HEK293 (cell line): Measurements from ENCODE around the gene AMD1.

Experiments used
- EGR2 ChIP-seq: fragments of 450-650 bp; formaldehyde crosslinking; IDR thresholded peaks from 2 replicates; pipeline ENCODE4 v1.5.1; 2016; ENCODE audit warnings: low read depth, missing biosample characterization, missing genetic modification characterization
- GFI1B ChIP-seq: fragments of 450-650 bp; formaldehyde crosslinking; IDR thresholded peaks from 2 replicates; pipeline ENCODE4 v1.5.1; 2016; ENCODE audit warnings: missing biosample characterization, missing genetic modification characterization
- GLI2 ChIP-seq: fragments of 450-650 bp; formaldehyde crosslinking; IDR thresholded peaks from 2 replicates; pipeline ENCODE4; 2017; ENCODE audit warnings: missing biosample characterization, missing genetic modification characterization, low read depth, borderline replicate concordance
- KLF10 ChIP-seq: fragments of 450-650 bp; IDR thresholded peaks from 2 replicates; pipeline ENCODE4 v1.5.1; 2018; ENCODE audit warnings: missing biosample characterization, mild to moderate bottlenecking, missing genetic modification characterization
- REPIN1 ChIP-seq: fragments of 450-650 bp; formaldehyde crosslinking; IDR thresholded peaks from 2 replicates; pipeline ENCODE4 v1.5.1; 2017; ENCODE audit warnings: missing biosample characterization, missing genetic modification characterization, low read depth
- SALL2 ChIP-seq: fragments of 450-650 bp; formaldehyde crosslinking; IDR thresholded peaks from 2 replicates; pipeline ENCODE4 v1.5.0; 2017; ENCODE audit warnings: missing biosample characterization, mild to moderate bottlenecking, missing genetic modification characterization, borderline replicate concordance
- ZBTB21 ChIP-seq: fragments of 450-650 bp; formaldehyde crosslinking; IDR thresholded peaks from 2 replicates; pipeline ENCODE4 v1.5.1; 2017; ENCODE audit warnings: missing biosample characterization, missing genetic modification characterization
- ZNF138 ChIP-seq: fragments of 450-650 bp; formaldehyde crosslinking; IDR thresholded peaks from 2 replicates; pipeline ENCODE4 v1.5.1; 2016; ENCODE audit warnings: missing biosample characterization, missing genetic modification characterization, borderline replicate concordance
- ZNF175 ChIP-seq: fragments of 450-650 bp; formaldehyde crosslinking; IDR thresholded peaks from 2 replicates; pipeline ENCODE4 v1.5.1; 2016; ENCODE audit warnings: missing biosample characterization, missing genetic modification characterization
- ZNF248 ChIP-seq: fragments of 450-650 bp; formaldehyde crosslinking; IDR thresholded peaks from 2 replicates; pipeline ENCODE4 v1.5.1; 2017; ENCODE audit warnings: missing biosample characterization, missing genetic modification characterization
- ZNF274 ChIP-seq, 2 experiments: fragments of 200-500 bp in 1 of 2; fragments of 450-650 bp in 1 of 2; sonication (Bioruptor generic) in 1 of 2; formaldehyde crosslinking in 1 of 2; IDR thresholded peaks; 2 replicates each; pipeline versions ENCODE4 v1.5.1 to v1.6.1; 2014 to 2016; ENCODE audit warnings: borderline replicate concordance in 1 of 2, inconsistent platforms in 1 of 2, low read length in 1 of 2, missing biosample characterization in 1 of 2, missing genetic modification characterization in 1 of 2
- ZNF423 ChIP-seq: fragments of 450-650 bp; formaldehyde crosslinking; IDR thresholded peaks from 2 replicates; pipeline ENCODE4 v1.5.1; 2016; ENCODE audit warnings: missing biosample characterization, missing genetic modification characterization
- ZNF521 ChIP-seq: fragments of 450-650 bp; formaldehyde crosslinking; IDR thresholded peaks from 2 replicates; pipeline ENCODE4 v1.5.1; 2017; ENCODE audit warnings: missing biosample characterization, mild to moderate bottlenecking, missing genetic modification characterization
- ZNF658 ChIP-seq: fragments of 450-650 bp; formaldehyde crosslinking; IDR thresholded peaks from 2 replicates; pipeline ENCODE4; 2016; ENCODE audit warnings: missing biosample characterization, missing genetic modification characterization
- ZNF660 ChIP-seq: fragments of 450-650 bp; IDR thresholded peaks from 2 replicates; pipeline ENCODE4 v1.5.1; 2018; ENCODE audit warnings: missing biosample characterization, mild to moderate bottlenecking, missing genetic modification characterization
- ZNF670 ChIP-seq: fragments of 450-650 bp; formaldehyde crosslinking; IDR thresholded peaks from 2 replicates; pipeline ENCODE4 v1.5.1; 2016; ENCODE audit warnings: missing biosample characterization, missing genetic modification characterization, low read depth
- ZNF785 ChIP-seq: fragments of 450-650 bp; formaldehyde crosslinking; IDR thresholded peaks from 2 replicates; pipeline ENCODE4 v1.5.1; 2016; ENCODE audit warnings: missing biosample characterization, missing genetic modification characterization
- ZNF792 ChIP-seq: fragments of 450-650 bp; formaldehyde crosslinking; IDR thresholded peaks from 2 replicates; pipeline ENCODE4 v1.5.1; 2016; ENCODE audit warnings: missing biosample characterization, missing genetic modification characterization
- ZNF830 ChIP-seq: fragments of 450-650 bp; IDR thresholded peaks from 2 replicates; pipeline ENCODE4 v1.5.0; 2018; ENCODE audit warnings: missing biosample characterization, missing genetic modification characterization, low read depth, mild to moderate bottlenecking, moderate library complexity
- TF ChIP-seq, protein P1 (sequence below): IDR thresholded peaks from 2 replicates; pipeline ENCODE4 v1.6.1; 2011; ENCODE audit warnings: mild to moderate bottlenecking, low read depth, low read length, borderline replicate concordance
- TF ChIP-seq, protein P2 (sequence below): fragments of 450-650 bp; formaldehyde crosslinking; IDR thresholded peaks from 2 replicates; pipeline ENCODE4 v1.5.1; 2016; ENCODE audit warnings: missing biosample characterization, missing genetic modification characterization
- TF ChIP-seq, protein P3 (sequence below): fragments of 450-650 bp; formaldehyde crosslinking; IDR thresholded peaks from 2 replicates; pipeline ENCODE4; 2016; ENCODE audit warnings: missing biosample characterization, missing genetic modification characterization
- TF ChIP-seq, protein P4 (sequence below): fragments of 450-650 bp; formaldehyde crosslinking; IDR thresholded peaks from 2 replicates; pipeline ENCODE4 v1.5.1; 2016; ENCODE audit warnings: missing biosample characterization, missing genetic modification characterization
- TF ChIP-seq, protein P5 (sequence below): fragments of 450-650 bp; formaldehyde crosslinking; IDR thresholded peaks from 2 replicates; pipeline ENCODE4 v1.5.1; 2016; ENCODE audit warnings: missing biosample characterization, missing genetic modification characterization, low read depth

AMD1 gene

DNA sequence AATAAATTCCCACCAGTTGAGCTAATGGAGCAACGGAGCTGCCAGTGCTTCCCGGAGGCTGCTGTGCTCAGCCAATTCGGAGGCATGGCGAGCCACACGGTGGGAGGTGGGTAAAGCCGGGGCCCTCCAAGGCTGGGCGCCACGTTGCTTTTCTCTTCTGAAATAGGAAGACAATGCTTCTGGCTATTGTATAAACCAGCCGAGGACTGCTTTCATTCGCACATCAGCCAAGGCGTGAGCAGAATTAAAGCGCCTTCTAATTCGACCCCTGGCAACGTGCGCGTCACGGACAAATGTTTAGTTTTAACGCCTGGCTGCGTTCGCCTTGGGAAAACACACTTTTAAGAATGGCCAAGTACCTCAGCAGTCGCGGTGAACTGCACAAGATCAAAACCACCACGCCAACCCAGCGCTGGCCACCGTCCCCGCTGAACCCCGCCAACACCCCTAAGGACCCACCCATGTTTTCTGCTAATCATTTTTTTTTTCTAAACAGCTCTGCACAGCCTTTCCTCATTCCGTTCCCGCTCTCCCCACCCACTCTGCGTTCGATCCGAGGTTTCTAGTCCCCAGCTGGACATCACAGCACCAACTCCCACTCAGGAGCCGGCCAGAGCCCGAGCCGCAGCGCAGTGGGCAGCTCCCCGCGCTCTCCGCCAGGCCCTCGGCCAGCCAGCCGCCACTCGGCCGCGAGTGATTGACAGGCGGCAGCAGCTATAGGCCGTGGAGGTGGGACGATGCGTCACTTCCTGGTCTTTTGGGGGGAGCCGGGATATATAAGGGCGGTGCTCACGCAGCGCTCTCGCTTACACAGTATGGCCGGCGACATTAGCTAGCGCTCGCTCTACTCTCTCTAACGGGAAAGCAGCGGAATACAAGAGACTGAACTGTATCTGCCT lies at the start of gene AMD1 (continued):
- TF ChIP-seq, protein P1, sequence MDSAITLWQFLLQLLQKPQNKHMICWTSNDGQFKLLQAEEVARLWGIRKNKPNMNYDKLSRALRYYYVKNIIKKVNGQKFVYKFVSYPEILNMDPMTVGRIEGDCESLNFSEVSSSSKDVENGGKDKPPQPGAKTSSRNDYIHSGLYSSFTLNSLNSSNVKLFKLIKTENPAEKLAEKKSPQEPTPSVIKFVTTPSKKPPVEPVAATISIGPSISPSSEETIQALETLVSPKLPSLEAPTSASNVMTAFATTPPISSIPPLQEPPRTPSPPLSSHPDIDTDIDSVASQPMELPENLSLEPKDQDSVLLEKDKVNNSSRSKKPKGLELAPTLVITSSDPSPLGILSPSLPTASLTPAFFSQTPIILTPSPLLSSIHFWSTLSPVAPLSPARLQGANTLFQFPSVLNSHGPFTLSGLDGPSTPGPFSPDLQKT: no peak
- TF ChIP-seq ZNF423 (tag by site-specific recombination) (peak; percentile 12; the same call in 1 of the 2 replicates), ZNF658 (tag by site-specific recombination) (no peak), ZBTB21 (tag by site-specific recombination) (no peak), KLF10 (tag by site-specific recombination) (peak; percentile 24; the same call in 1 of the 2 replicates), GLI2 (tag by site-specific recombination) (no peak), ZNF138 (tag by site-specific recombination) (no peak), ZNF660 (tag by site-specific recombination) (peak; percentile 88), ZNF274 (IDR thresholded peaks at IDR 0.05; ENCODE audit: low read length) (no peak), ZNF274 (tag by site-specific recombination; IDR thresholded peaks at IDR 0.05; ENCODE audit: borderline replicate concordance) (no peak), EGR2 (peak; percentile 96), SALL2 (tag by site-specific recombination) (no peak), ZNF792 (tag by site-specific recombination) (no peak), GFI1B (tag by site-specific recombination) (no peak), ZNF670 (tag by site-specific recombination) (no peak), ZNF785 (tag by site-specific recombination) (no peak), REPIN1 (tag by site-specific recombination) (0 out of 2 replicates have a peak, but pooled peaks have one; percentile 31), ZNF521 (no peak), ZNF830 (tag by site-specific recombination) (no peak), ZNF175 (no peak), ZNF248 (tag by site-specific recombination) (no peak)
- TF ChIP-seq, protein P2, sequence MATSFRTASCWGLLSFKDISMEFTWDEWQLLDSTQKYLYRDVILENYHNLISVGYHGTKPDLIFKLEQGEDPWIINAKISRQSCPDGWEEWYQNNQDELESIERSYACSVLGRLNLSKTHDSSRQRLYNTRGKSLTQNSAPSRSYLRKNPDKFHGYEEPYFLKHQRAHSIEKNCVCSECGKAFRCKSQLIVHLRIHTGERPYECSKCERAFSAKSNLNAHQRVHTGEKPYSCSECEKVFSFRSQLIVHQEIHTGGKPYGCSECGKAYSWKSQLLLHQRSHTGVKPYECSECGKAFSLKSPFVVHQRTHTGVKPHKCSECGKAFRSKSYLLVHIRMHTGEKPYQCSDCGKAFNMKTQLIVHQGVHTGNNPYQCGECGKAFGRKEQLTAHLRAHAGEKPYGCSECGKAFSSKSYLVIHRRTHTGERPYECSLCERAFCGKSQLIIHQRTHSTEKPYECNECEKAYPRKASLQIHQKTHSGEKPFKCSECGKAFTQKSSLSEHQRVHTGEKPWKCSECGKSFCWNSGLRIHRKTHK: no peak
- TF ChIP-seq, protein P3, sequence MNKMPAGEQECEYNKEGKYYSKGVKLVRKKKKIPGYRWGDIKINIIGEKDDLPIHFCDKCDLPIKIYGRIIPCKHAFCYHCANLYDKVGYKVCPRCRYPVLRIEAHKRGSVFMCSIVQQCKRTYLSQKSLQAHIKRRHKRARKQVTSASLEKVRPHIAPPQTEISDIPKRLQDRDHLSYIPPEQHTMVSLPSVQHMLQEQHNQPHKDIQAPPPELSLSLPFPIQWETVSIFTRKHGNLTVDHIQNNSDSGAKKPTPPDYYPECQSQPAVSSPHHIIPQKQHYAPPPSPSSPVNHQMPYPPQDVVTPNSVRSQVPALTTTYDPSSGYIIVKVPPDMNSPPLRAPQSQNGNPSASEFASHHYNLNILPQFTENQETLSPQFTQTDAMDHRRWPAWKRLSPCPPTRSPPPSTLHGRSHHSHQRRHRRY (tag by site-specific recombination): peak; percentile 44; the same call in 1 of the 2 replicates
- TF ChIP-seq, protein P4, sequence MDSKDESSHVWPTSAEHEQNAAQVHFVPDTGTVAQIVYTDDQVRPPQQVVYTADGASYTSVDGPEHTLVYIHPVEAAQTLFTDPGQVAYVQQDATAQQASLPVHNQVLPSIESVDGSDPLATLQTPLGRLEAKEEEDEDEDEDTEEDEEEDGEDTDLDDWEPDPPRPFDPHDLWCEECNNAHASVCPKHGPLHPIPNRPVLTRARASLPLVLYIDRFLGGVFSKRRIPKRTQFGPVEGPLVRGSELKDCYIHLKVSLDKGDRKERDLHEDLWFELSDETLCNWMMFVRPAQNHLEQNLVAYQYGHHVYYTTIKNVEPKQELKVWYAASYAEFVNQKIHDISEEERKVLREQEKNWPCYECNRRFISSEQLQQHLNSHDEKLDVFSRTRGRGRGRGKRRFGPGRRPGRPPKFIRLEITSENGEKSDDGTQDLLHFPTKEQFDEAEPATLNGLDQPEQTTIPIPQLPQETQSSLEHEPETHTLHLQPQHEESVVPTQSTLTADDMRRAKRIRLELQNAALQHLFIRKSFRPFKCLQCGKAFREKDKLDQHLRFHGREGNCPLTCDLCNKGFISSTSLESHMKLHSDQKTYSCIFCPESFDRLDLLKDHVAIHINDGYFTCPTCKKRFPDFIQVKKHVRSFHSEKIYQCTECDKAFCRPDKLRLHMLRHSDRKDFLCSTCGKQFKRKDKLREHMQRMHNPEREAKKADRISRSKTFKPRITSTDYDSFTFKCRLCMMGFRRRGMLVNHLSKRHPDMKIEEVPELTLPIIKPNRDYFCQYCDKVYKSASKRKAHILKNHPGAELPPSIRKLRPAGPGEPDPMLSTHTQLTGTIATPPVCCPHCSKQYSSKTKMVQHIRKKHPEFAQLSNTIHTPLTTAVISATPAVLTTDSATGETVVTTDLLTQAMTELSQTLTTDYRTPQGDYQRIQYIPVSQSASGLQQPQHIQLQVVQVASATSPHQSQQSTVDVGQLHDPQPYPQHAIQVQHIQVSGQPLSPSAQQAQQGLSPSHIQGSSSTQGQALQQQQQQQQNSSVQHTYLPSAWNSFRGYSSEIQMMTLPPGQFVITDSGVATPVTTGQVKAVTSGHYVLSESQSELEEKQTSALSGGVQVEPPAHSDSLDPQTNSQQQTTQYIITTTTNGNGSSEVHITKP: peak; percentile 77
- TF ChIP-seq, protein P5, sequence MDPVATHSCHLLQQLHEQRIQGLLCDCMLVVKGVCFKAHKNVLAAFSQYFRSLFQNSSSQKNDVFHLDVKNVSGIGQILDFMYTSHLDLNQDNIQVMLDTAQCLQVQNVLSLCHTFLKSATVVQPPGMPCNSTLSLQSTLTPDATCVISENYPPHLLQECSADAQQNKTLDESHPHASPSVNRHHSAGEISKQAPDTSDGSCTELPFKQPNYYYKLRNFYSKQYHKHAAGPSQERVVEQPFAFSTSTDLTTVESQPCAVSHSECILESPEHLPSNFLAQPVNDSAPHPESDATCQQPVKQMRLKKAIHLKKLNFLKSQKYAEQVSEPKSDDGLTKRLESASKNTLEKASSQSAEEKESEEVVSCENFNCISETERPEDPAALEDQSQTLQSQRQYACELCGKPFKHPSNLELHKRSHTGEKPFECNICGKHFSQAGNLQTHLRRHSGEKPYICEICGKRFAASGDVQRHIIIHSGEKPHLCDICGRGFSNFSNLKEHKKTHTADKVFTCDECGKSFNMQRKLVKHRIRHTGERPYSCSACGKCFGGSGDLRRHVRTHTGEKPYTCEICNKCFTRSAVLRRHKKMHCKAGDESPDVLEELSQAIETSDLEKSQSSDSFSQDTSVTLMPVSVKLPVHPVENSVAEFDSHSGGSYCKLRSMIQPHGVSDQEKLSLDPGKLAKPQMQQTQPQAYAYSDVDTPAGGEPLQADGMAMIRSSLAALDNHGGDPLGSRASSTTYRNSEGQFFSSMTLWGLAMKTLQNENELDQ (tag by site-specific recombination): no peak
